Middle frontal gyrus (tissue), 1 donor: ENCODE results near the gene LAS1L.
"Not testable (repeated sequence)": the region's sequence is repeated elsewhere in the genome, so short reads cannot be mapped to it uniquely, and the experiment has no call there.

Experiments
- DNase-seq: peaks from one replicate; pipeline ENCODE4 v3.0.0-alpha.2; 2015; ENCODE audit warnings: low spot score; ENCODE audit errors: extremely low spot score

The LAS1L gene

GRCh38 chrX:65534450-65535292 lies at the start of gene LAS1L:
LAS1L (minus strand) TSS chrX:65534787; CDS start chrX:65534715, 72 bp downstream.
- DNase-seq, result peak; percentile 87

DNA sequence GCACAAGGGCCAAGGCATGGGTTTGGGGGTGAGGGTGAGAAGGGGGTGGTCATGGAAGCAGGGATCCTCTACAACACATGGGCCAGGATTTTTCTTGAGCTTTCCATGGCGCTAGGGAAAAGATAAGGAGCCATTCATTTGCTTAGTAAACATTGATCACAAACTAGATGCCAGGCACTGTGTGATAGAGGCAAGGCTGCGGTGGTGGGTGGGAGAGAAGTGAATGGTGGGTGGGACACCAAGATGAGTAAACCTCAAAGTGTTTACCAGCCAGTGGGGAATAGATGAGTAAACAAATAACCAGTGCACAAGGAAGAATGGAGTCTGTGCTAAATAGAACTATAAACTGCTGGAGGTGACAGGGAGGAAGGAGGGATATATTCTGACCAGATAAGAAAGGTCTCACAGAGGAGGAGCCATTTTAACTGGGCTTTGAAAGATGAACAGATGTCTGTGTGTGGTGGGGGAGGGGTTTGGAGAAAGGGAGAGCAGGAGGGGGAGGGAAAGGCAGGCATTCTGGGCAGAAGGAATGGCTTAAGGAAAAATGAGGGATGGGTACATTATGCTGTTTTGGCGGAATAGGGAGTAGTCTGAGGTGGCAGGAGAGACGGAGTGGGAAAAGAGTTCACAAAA lies 48.0 kb upstream of the LAS1L start:
- DNase-seq, result no peak

DNA sequence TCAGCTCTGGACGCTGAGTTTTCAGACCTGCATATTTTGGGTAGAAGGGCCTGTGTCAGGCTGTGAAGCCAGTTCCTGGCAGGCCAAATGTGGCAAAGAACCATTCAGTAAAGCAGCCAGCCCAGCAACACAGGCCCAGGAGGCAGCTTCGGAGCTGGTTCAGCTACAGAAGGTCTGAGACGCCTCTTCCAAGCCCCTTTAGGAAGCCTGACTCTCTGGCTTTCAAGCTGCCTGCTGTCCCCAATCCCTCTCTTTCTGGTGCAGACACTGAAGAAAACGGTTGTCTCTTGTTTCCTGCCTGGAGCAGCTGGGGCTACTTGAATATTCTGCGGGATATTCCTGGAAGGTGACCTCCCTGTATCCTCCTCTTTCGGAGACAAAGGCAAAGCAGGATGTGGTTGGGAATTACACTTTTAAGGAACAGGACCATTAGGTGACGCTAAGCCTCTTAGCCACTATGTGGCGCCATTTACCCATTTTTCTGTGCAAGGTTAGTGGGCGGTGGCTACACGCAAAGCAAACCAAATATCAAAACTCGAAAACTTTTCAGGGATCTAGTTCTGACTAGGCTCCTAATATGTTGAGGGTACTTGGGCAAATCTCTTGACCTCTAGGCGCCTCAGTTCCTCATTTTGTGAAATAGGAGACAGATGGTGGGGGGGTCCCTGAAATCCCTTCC lies 47.2 kb upstream of the LAS1L start:
- no peak for DNase-seq

DNA sequence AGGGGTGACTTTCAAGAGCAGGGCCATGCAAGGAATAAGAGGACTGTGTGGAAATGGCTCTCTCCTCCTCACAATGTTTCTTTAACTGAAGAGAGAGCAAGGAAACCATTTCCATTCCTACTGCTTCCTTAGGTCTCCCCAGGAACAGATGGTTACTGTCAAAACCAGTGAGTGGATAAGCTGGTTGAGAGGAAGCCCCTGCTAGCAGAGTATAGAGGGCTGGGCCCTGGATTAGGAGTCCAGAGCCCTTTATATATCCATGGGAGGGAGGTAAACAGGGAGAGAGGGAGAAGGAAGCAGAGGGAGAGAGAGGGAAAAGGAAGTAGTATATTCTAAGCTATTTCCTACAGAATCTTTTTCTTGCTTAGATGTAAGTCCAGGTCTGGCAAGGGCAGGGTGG lies 43.8 kb upstream of the LAS1L start:
- no peak for DNase-seq

DNA sequence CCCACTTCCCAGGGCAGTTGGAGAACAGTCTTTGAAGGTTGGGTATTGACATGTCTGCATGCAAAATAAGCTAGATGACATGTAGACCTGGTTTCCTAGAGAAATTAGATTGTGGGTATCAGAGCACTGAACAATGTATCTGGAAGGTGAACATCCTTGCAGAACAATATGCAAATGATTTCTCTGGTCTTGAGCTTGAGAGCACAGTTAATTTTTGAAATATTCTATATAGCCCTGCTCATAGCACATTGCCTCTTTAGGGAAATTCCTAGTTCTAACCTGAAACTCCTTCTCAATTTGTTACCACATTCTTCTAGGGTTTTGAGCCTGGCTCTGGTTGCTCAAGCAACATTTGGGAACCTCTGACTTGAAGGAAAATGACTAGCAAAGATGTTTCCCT lies 41.6 kb upstream of the LAS1L start:
- no peak for DNase-seq

GRCh38 chrX:65575022-65575421 lies 40.4 kb upstream of the LAS1L start:
- DNase-seq, result no peak

- DNase-seq, result no peak
Measured at GRCh38 chrX:65574356-65574755, 39.8 kb upstream of the LAS1L start.

GRCh38 chrX:65572971-65573370 lies 38.4 kb upstream of the LAS1L start:
- no peak for DNase-seq

GRCh38 chrX:65562850-65563249 lies 28.3 kb upstream of the LAS1L start:
- not testable (repeated sequence) for DNase-seq

- no peak for DNase-seq
Measured at GRCh38 chrX:65551489-65552339, 17.1 kb upstream of the LAS1L start.

- no peak for DNase-seq
Measured at GRCh38 chrX:65551086-65551485, 16.5 kb upstream of the LAS1L start.

GRCh38 chrX:65545456-65545855 lies 10.9 kb upstream of the LAS1L start:
- no peak for DNase-seq

- DNase-seq, result no peak
Measured at GRCh38 chrX:65537229-65537628, 2.6 kb upstream of the LAS1L start.

- DNase-seq, result no peak
Measured at GRCh38 chrX:65536291-65536690, 1.7 kb upstream of the LAS1L start.

- DNase-seq, result no peak
Measured at GRCh38 chrX:65532016-65532415, 2.6 kb downstream of the LAS1L start.

- no peak for DNase-seq
Measured at GRCh38 chrX:65528705-65529340, 5.8 kb downstream of the LAS1L start.

GRCh38 chrX:65528293-65528692 lies 6.3 kb downstream of the LAS1L start:
- DNase-seq, result no peak

GRCh38 chrX:65524139-65524538 lies 10.4 kb downstream of the LAS1L start:
- DNase-seq, result no peak

DNA sequence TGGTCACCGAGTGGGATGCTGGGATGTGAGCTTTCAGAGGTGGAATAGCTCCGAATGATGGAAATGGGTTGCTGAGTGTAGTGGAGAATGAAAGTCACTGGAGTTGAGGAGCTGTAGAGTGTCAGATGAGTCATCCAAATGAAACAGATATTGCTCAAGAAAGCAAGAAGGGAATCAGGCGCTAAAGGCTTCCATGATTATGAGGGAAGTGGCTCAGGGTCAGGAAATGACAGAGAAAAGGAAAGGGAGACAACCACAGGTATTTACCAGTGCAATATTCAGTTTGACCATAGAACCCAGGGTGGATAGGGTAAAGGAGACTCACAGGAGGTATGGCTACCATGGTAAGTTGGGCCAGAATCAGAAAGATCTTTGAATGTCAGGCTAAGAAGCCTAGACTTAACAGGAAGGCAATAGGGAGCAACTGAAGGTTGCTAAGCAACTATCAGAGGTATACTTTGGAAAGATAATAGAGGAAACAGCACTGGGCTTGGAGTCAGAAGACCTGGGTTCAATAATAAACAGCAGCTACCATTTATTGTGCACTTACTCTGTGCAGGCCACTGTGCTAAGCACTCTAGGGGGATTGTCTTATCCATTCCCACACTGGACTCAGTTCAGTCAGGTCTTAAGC lies 11.7 kb downstream of the LAS1L start:
- no peak for DNase-seq

GRCh38 chrX:65519530-65519929 lies 15.1 kb downstream of the LAS1L start:
- DNase-seq, result not testable (repeated sequence)
